A673 (cell line): ENCODE data around the gene MAP3K5.

Experiments
- EZH2 ChIP-seq: fragments of 200-600 bp; sonication (generic); IDR thresholded peaks from 2 replicates; pipeline ENCODE4 v1.6.1; 2017; ENCODE audit warnings: borderline replicate concordance, low read depth, mild to moderate bottlenecking, mixed read lengths, antibody characterized with exemption, low read length; ENCODE audit not compliant: poor library complexity, severe bottlenecking
- TF ChIP-seq, protein P1 (sequence below): fragments of 300-800, 200-600 bp; sonication (generic); conservative IDR thresholded peaks from 2 replicates; pipeline ENCODE4 v1.5.1; 2017; ENCODE audit warnings: low read depth, mild to moderate bottlenecking, antibody characterized with exemption, low read length, moderate library complexity, mixed read lengths

DNA sequence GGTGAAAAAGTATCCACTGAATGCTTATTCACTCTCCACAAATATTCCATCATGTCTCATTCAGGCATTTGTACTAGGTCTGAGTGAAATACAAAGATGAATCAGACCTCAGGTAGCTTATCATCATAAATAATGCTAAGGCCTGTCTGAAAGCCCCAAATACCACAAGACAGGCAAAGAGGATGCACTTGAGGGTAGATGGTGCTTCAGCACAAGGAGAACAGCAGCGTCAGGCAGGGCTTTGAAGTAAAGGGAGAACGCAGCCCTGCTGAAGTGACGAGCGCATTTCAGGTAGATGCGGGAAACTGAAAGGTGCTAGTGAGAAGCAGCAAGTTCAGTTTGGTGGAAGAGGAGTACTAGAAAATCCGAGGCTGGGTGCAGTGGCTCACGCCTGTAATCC, 38.7 kb downstream of the MAP3K5 start:
- TF ChIP-seq, protein P1, sequence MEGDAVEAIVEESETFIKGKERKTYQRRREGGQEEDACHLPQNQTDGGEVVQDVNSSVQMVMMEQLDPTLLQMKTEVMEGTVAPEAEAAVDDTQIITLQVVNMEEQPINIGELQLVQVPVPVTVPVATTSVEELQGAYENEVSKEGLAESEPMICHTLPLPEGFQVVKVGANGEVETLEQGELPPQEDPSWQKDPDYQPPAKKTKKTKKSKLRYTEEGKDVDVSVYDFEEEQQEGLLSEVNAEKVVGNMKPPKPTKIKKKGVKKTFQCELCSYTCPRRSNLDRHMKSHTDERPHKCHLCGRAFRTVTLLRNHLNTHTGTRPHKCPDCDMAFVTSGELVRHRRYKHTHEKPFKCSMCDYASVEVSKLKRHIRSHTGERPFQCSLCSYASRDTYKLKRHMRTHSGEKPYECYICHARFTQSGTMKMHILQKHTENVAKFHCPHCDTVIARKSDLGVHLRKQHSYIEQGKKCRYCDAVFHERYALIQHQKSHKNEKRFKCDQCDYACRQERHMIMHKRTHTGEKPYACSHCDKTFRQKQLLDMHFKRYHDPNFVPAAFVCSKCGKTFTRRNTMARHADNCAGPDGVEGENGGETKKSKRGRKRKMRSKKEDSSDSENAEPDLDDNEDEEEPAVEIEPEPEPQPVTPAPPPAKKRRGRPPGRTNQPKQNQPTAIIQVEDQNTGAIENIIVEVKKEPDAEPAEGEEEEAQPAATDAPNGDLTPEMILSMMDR, result no peak
- TF ChIP-seq EZH2, result no peak
